GM18511 (cell line): ENCODE measurements around the gene FAM120B.

Experiments used
- ATAC-seq: cut with Tn5 transposase; IDR thresholded peaks from one replicate; pipeline ENCODE4 v1.9.1; 2021; ENCODE audit warnings: mild to moderate bottlenecking, moderate library complexity; ENCODE audit not compliant: unreplicated experiment

Gene FAM120B

DNA sequence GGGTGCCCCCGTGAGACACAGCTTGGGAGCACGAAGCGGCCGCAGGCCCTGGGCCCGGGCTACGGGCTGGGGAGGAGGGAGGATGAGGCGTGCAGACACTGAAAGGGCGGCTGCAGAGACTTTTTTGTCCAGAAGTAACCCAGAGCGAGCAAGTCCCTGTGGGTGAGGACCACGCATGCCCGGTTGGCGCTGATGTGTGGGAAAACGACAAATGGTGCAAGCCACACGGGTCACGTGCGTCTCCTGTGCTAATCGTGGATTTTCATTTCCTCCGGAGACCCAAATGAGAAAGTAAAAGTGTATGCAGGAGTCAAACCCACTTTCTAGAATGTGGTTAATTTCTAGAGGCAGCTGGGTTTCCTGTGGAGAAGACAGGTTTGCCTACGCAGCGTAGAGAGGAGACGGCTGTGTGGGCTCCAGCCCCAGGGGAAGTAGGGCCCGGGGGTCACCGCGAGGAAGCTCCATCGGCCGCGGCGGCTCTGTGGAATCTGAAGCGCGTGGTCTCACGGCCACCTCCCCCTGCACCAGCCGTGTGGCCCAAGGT, 34.7 kb upstream of the FAM120B start:
- ATAC-seq: peak; percentile 97

DNA sequence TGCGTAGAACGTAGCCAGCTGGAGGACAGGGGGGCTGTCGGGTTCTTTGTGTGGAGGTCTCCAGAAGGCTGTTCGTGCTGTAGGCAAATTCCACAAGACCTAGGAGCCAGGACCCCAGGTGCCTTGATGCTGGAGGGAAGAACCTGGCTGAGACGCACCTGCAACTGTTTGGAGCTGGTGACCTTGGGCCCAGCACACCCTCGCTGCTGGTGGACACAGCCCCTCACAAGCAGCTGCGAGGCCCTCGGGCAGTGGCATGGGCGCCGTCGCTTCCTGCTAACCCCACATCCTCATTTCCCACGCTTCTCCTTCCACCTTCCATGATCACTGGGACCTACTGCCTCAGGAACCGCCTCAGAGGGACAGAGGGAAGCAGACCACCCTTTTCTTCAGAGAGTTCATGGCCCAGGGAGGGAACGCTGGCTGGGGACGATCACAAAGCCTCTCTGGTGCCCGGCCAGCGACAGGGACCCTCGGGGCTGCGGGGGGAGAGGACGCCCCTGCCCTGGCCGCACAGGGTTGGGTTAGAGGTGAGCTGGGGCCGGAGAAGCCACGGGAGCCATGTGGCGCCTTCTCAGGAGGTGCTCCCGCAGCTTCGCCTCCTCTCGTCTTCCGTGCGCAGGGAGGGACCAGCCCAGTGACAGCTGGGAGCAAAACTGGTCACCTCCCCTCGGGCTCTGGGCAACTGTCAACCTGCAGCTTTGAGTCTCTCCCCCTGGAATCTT, 34.1 kb upstream of the FAM120B start:
- no peak for ATAC-seq

DNA sequence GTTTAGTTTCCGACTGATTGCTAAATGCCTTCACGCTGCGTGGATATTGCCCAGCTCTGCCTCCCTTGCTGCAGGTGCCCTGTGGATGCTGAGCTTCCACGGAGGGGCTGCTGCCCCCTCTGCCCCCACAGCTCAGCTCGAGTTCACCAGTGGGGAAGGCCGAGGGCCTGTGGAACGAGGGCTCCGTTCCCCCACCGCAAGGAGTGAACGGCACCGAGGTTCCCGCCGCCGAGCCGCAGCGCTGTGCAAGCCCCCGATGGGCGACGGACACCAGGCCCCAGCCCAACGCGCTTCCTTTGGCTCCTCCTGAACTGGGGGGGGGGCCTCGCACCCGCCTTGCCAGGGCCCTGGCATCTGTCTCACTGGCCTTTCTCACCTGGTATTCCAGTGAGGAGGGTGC, 33.4 kb upstream of the FAM120B start:
- no peak for ATAC-seq

DNA sequence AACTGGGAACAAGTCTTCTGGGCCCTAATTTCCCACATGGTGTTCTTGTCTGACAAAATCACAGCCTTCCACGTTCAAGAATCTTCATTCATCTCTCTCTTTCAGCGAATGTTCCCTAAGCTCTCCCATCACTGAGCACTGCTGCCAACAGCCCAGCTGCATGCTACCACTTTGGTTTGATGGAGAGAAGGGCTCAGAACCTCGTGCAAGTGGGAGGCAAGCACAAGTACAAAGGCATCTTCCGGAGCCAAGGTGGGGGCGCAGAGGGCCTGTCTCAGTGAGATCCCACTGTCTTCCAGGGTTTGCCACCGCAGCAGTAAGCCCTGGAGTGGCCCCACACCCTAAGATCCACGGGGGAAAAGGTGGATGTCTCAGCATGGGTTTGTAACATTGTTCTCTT, 32.9 kb upstream of the FAM120B start:
- no peak for ATAC-seq

DNA sequence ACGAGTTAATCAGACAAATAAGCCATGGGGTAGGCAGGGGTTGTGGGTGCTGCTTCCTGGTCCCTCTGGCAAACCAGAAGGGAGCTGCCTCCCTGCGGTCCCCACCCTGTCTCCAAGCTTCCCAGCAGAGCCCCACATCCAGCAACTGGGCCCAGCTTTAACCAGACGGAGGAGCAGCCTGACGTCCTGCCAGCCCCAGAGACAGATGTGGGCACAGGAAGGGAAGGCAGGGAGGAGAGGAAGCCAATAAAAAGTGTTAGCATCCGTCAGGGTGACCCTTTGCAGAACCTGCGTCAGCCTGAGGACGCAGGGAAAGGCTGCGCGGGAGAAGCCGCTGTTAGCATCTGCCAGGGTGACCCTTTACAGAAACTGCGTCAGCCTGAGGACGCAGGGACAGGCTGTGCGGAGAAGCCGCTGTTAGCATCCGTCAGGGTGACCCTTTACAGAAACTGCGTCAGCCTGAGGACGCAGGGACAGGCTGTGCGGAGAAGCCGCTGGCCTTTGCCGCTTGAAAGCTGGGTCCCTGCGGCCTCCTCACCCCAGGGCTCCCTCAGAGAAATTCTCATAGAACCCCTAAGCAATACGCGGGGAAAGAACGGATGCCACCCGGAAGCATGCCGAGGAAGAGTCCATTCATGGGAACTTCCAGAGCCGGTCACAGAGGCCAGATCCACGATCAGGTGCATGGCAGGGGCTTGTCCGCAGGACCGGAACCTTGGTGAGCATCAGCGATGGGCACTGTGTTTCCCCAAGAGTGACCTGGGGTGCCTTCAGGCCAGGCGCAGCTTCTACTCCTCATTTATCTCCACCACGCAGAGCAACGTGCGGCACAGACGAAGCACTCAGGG, 31.6 kb upstream of the FAM120B start:
- no peak for ATAC-seq

DNA sequence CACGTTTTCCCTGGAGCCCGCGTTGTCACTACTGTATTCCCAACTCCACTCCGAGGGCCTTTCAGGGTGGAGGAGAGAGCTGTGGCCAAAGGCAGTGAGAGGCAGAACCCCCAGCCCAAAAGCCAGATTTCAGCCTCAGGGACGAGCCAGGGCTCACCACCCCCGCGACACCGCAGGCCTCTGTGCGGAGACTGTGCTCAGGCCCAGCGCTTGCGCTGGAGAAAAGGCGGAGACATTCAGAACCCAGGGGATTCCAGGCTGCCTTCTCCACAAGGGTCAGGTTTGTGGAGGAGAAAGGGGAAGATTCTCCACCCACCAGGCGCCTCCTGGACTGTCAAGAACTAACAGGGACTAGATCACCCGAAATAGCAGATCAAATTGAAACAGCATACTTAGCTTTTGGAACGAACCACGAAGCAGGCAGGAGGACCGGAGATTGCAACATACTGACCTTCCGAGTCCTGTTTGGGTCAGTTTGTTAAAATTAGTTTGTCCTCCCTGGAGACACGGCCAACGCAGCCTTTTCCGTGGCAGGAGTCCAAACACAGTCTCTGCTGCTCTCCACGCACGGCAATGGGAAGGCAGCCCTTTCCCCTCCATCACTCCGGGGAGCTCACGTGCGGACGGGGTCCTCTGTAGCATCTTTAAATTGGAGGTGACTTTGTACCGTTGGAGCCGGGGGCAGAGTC, 30.0 kb upstream of the FAM120B start:
- no peak for ATAC-seq

DNA sequence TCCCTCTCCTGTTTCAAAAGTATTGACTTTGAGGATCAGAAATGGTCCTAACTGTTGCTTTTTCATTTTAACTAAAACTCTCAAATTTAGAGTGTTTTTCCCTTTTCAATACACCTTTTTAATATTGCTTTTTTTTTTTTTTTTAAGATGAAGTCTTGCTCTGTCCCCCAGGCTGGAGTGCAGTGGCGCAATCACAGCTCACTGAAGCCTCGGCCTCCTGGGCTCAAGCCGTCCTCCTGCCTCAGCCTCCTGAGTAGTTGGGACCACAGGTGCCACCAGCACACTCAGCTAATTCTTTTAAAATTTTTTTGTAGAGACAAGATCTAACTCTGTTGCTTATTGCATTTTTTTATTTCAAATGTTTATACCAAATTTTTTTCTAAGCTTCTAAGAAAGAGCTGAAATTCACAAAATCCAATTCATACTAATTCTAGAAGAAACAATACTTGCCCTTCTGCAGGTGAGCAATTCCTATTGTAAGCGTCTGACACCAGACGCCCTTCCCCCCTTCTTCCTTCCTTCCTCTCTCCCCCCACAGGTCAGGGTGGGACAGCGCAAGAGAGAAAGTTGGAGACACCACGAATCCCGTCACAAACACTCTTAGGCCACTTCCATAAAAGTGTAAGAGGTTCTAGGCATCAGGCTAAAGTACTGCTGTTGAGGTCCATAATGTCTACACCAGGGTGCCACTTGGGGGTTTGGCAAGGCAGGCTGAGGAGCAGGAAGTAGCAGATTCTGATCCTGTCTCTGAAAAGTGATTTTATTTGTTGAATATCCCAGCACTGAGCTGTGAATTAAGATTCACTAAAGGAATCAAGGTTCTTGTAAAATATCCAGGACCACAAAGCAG, 28.4 kb upstream of the FAM120B start:
- ATAC-seq: no peak

DNA sequence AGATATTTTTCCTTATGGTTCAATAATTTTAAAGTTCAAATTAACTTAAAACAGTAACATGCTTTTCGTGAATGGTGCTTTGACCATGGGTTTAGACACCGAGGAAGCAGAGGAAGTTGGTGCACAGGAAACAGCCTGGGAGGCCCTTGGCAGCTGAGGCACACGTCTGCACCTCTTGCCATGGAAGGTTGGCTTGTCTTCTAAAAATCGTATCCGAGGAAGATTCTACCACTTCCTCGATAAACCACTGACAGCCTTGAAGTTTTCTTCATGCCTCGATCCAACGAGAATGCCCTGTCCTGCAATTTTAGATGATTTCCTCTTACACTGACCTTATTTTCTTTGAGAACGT, 27.8 kb upstream of the FAM120B start:
- no peak for ATAC-seq

DNA sequence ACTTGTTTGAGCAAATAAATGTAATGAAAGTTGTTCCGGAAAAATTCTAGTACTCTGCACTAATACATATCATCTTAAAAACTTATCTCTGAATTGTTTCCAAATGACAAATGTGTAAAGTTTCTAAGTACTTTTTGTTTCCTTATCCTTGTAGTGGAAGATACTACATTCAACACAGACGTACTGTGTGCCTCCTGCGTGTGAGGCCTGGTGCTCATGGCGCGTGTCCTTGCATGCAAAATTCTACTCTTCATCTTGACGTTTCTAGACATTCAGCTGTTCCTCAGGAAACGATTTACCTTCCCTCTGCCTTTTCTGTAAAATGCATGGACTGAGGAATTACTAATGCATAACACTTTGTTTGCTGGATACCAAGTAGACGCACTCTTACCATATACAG, 27.1 kb upstream of the FAM120B start:
- ATAC-seq: no peak

DNA sequence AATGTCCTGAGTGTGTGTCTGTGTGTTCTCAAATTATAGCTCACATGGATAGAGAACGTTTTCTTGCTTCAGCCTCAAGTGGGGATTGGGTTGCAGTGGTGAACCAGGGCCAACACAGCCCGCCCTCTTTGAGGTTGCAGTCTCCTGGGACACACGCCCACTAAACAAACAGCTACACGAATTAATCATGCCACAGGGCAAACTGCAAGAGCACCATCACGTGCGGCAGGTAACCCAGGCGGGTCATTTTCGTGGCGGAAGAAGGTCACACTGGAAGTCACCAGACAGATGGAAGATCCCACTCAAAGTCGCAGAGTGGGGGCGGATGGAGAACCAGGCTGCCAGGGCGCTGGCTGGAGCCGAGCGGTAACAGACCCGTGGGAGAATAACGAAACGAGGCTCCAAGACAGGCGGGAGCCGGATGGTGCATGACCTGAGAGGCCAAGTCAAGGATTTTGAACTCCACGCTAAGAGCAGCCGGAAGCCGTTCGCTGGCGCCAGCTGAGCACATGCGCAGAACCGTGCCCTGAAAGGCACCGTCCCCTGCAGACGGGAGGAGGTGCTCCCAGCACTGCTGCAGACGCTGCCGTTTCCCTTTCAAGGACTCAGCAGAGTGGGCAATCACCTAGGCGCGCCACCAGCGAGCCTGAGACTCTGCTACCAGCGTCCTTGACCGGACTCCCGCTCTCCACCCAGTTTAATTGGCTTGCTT, 26.4 kb upstream of the FAM120B start:
- peak; percentile 91 for ATAC-seq

DNA sequence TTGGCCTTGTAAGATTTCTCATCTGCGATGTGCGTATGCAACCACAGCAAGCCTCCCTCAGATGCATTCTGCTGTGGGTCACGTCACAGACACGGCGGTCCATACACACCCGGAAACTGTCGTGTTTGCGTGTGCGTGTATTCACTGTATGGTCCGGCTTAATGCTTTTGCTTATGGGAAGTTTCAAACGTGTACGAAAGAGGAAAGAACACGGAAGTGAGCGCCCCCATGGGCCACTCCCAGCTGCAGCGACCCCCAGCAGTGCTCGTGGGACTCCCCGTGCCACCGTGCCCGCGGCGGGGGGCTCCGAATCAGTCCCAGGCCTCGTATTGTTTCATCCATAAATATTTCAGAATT, 25.9 kb upstream of the FAM120B start:
- peak; percentile 57 for ATAC-seq

DNA sequence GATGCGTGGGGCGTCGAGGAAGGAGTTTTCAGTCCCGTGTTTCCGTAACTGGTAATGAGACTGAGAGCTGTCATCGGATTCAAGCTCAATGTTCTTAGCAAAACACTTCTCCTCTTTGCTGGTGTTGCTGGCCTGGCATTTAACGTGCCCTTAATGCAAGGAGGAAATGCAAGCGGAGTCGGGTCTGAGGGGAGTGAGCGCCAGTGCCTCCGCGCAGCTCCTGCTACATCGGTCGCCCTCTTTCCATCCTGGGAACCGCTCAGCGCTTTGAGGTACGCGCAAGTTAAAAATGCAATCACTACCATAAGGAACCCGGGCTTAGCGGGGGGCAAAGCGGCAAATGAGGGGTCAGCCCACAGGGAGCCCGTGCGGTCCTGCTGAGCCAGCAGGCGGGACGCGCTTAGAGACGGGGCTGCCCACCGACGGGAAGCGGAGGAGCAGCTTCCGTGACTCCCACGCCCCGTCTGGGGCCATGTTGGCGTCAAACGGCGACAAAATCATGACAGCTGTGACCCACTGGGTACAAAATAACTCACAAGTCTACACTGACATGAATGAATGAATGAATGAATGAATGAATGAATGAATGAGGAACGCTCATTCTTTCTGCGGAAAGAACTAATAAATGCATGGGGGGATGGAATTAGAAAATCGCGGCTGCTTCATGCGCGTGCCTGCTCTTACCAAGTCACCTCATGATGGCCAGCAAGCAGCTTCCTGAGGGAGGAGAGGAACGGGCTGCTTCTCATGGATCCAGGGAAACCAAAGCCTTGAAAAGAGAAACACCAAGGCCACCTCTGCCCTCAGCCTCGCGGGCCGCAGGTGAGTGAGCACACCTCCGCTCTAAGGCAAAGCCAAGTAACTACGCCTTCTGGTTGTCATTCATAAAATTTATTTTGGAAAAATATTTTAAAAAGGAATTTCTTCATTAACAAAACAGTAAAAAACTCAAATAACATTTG, 24.9 kb upstream of the FAM120B start:
- no peak for ATAC-seq

DNA sequence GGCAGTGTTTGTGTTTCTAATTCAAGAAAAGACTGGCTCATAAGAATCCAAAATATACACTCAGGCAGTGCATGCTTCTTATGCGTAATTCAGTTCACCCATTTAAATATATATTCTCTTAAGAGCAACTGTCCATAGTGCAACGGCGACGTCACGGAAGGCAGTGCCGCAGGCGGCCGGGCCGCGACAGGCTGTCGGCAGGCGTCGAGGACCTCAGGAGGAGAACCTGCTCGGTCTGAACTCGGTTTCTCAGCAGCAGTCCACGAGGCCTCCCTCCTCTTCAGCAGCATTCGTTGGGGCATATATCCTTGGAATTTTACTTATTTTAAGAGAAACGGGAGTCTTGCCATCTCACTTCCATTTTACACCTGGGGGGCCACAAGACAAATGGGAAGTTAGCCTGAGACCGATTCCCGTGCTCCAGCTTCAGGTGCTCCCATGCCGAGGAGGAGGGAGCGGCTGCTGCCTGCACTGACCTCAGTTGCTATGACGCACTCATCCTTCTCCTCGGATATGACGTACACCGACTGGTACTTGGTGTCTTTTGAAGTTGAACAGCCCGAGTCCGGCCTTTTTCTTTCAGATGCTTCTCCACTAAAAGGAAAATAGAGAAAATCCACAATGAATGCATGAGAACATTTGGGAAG, 23.9 kb upstream of the FAM120B start:
- no peak for ATAC-seq

DNA sequence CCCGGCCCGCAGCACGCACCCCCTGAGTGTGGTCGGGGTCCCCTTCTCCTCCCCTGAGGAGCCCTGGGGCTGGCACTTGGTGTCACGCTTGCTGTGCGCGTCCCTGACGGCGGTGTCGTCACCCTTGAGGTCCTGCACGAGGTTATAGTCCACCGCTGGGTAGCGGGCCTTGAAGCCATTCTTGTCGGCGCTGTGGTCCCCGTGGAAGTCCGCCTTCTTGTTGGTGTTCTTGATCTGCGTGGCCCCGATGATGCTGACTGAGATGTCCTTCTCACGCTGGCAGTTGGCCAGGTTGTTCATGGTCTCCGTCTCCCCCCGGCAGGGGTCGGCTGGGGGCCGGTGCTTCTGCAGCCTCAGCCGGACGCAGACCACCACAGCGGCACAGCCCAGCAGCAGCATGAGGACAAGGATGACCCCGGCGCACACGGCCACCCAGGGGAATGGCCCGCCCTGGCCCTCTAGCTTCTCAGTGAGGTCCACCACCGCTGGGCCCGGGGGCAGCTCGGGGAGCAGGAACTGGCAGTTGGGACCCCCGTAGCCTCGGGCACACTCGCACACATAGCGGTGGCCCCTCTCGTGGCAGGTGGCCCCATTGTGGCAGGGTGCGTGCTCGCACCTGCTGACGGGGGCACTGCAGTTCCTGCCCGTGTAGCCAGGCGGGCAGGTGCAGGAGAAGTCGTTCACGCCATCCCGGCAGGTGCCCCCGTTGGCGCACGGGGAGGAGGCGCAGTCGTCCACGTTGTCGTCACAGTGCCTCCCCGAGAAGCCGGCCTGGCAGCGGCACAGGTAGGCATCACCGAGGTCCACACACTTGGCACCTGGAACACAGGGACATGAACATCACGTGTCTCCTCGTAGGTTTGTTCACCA, 23.1 kb upstream of the FAM120B start:
- ATAC-seq: no peak

DNA sequence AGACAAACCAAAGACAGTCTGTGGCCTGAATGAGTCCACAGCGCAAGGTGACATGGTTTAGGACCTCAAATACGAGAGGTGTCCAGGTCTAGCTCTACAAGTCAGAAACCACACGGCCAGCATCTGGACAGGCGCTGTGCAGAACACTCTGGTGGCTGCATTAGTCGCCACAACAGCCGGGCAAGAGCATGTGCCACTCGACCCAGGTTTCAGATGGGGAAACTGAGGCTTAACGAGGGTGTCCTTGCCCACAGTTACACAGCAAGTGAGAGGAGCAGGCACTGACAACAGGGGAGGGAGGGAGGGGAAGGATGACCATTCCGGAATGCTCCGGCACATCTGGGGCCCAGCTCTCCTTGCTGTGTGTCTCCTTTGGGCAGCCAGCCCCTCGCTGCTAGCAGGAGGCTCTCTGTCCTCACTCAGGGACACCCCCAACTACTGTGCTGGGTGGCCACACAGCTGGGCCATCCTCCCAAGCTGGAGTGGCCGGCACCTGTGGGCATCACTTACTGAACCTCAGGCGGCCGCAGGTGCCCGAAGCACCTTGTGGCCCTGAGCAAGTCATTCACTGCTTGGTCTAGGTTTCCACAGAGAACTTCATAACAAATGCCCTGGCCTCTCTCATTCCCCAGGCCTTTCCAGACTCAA, 22.3 kb upstream of the FAM120B start:
- ATAC-seq: no peak

DNA sequence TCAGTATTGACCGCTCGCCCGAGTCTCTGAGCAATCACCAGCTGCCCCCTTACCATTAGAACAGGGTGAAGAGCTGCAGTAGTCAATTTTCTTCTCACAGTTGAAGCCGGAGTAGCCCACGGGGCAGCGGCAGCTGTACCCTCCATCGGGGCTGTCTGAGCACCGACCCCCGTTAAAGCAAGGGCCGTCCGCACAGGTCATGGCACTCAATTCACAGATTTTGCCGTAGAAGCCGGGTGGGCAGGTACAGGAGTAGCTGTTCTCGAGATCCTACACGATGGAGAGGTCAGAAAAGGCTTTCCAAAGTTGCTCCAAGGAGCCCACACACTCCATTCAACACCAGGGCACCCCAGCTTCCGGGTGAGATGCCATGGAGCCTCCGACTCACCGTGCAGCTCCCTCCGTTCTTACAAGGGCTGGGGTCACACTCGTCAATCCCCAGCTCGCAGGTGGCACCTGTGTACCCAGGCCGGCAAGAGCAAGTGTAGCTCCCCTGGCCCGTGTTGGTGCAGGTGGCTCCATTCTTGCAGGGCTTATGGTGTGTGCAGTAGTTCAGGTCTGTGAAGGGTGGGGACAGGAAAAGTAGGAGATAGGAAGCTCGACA, 21.6 kb upstream of the FAM120B start:
- no peak for ATAC-seq

DNA sequence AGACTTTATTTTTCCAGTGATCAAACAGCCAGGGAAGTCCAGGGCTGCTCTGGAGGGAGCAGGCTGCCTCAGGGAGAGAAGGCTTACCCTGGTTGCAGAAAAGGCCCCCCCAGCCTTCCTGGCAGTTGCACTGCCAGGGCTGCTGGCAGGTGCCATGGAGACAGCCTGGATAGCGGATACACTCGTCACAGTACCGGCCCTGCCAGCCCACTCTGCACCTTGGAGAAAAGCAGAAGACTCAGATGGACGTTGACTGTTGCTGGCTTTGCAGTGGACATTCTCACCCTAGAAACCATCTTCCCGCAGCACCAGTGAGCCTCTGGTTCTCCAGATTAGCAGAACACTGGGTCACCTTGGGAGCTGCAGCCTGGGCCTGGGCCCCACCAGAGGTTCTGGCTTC, 21.1 kb upstream of the FAM120B start:
- no peak for ATAC-seq
